K562 (cell line): Measurements from ENCODE around the gene HIVEP3. TPM values are rescaled to one million over a fixed set of nuclear protein-coding genes. Genes with fewer than 3 reads are reported as not detected.

Source experiments
- ARID2 ChIP-seq: fragments of 450-650 bp; IDR thresholded peaks from 2 replicates; pipeline ENCODE4 v1.6.1; 2017; ENCODE audit warnings: antibody characterized with exemption, mild to moderate bottlenecking
- CCAR2 ChIP-seq: fragments of 200-400 bp; formaldehyde crosslinking; IDR thresholded peaks from 2 replicates; pipeline ENCODE4 v1.6.1; 2017; ENCODE audit warnings: mild to moderate bottlenecking, low read depth, low read length
- CEBPZ ChIP-seq: fragments of 150-350 bp; IDR thresholded peaks from 2 replicates; pipeline ENCODE4 v1.6.1; 2014; ENCODE audit warnings: low read depth, mild to moderate bottlenecking, low read length, borderline replicate concordance
- DNMT1 ChIP-seq: fragments of 450-650 bp; IDR thresholded peaks from 2 replicates; pipeline ENCODE4 v1.6.1; 2016; ENCODE audit warnings: antibody characterized with exemption, mild to moderate bottlenecking
- E2F3 ChIP-seq: fragments of 250-450 bp; sonication (Bioruptor Pico); IDR thresholded peaks from 2 replicates; pipeline ENCODE4 v1.4.0; 2020; ENCODE audit warnings: mild to moderate bottlenecking
- E4F1 ChIP-seq: fragments of 250-450 bp; sonication (Bioruptor Pico); IDR thresholded peaks from 2 replicates; pipeline ENCODE4 v1.5.0; 2021; ENCODE audit warnings: mild to moderate bottlenecking, borderline replicate concordance
- HDAC2 ChIP-seq: fragments of 450-650 bp; IDR thresholded peaks from 2 replicates; pipeline ENCODE4 v1.6.1; 2016; ENCODE audit warnings: mild to moderate bottlenecking
- KDM1A ChIP-seq, 2 experiments: fragments of 450-650 bp; IDR thresholded peaks; 2 replicates each; pipeline ENCODE4 v1.6.1; 2016; ENCODE audit warnings: mild to moderate bottlenecking in 2 of 2
- LARP7 ChIP-seq: fragments of 450-650 bp; IDR thresholded peaks from 2 replicates; pipeline ENCODE4 v1.6.1; 2016
- LEF1 ChIP-seq: fragments of 450-650 bp; IDR thresholded peaks from 2 replicates; pipeline ENCODE4 v1.6.1; 2016; ENCODE audit warnings: mild to moderate bottlenecking
- PHB2 ChIP-seq: fragments of 450-650 bp; IDR thresholded peaks from 2 replicates; pipeline ENCODE4 v1.6.1; 2017; ENCODE audit warnings: low read depth
- PURB ChIP-seq: sonication (generic); formaldehyde crosslinking; IDR thresholded peaks from 2 replicates; pipeline ENCODE4 v1.9.0; 2021; ENCODE audit warnings: low read depth, mild to moderate bottlenecking, missing genetic modification reagents
- RBM25 ChIP-seq: fragments of 200-400 bp; formaldehyde crosslinking; IDR thresholded peaks from 2 replicates; pipeline ENCODE4 v1.6.1; 2018; ENCODE audit warnings: low read length, low read depth, moderate library complexity; ENCODE audit not compliant: severe bottlenecking
- TAF7 ChIP-seq: fragments of 450-650 bp; IDR thresholded peaks from 2 replicates; pipeline ENCODE4 v1.6.1; 2016; ENCODE audit warnings: missing genetic modification characterization, missing compliant biosample characterization
- TBP ChIP-seq: optimal IDR thresholded peaks from 2 replicates; pipeline ENCODE3; 2011; ENCODE audit warnings: low read depth, low read length, improper control_type of control experiment
- USF2 ChIP-seq: sonication (generic); formaldehyde crosslinking; IDR thresholded peaks from 2 replicates; pipeline ENCODE4 v1.5.0; 2020; ENCODE audit warnings: missing genetic modification reagents
- ZBTB5 ChIP-seq: fragments of 450-650 bp; IDR thresholded peaks from 2 replicates; pipeline ENCODE4 v1.6.1; 2017; ENCODE audit warnings: antibody characterized with exemption
- ZKSCAN8 ChIP-seq: fragments of 200-800 bp; sonication (Bioruptor generic); IDR thresholded peaks from 2 replicates; pipeline ENCODE4 v1.6.1; 2016; ENCODE audit warnings: missing genetic modification characterization, missing compliant biosample characterization
- ZNF668 ChIP-seq: fragments of 250-450 bp; sonication (Bioruptor Pico); IDR thresholded peaks from 2 replicates; pipeline ENCODE4 v1.8.0; 2022; ENCODE audit warnings: mild to moderate bottlenecking, inconsistent platforms
- ZNF830 ChIP-seq: fragments of 250-450 bp; sonication (Bioruptor Pico); IDR thresholded peaks from 2 replicates; pipeline ENCODE4 v1.5.0; 2021; ENCODE audit warnings: mild to moderate bottlenecking
- polyA plus RNA-seq, 8 experiments: library from polyadenylated mRNA; depleted of rRNA in 4 of 8; stranded (reverse) in 5 of 8; unstranded in 3 of 8; fragments of >200 nt; fragmentation: Nextera tagmentation in 2 of 8; fragmentation: Illumina TruSeq in 1 of 8; extraction: Ambion mirVana in 2 of 8; extraction: Trizol in 1 of 8; gene quantifications; 2 replicates each; pipeline versions ENCODE4 v1.2.1 to v1.2.3, GENCODE V29; 2011 to 2014; ENCODE audit warnings: inconsistent platforms in 1 of 8, missing spikeins in 1 of 8
- total RNA-seq, 7 experiments: library from RNA; depleted of rRNA in 6 of 7; stranded (reverse); fragments of >200 nt in 6 of 7; fragmentation: Illumina TruSeq in 2 of 7; extraction: Trizol in 2 of 7; gene quantifications; 2 replicates each; pipeline versions ENCODE4 v1.2.1 to v1.2.3, GENCODE V29; 2011 to 2021; ENCODE audit warnings: low replicate concordance in 1 of 7

The HIVEP3 gene
- total and polyA plus RNA-seq, 9 of the 15 experiments (the other 6 are each of a cell fraction or from before 2014, with no cell fraction given): 0.09 to 0.58 (median 0.34) TPM; not detected in 1

- TF ChIP-seq CEBPZ (no peak), LEF1 (no peak), ZBTB5 (no peak), TBP (no peak), LARP7 (no peak), ZNF830 (CRISPR knock-in tag) (no peak), RBM25 (peak; percentile 84), USF2 (no peak), E2F3 (CRISPR knock-in tag) (no peak), TAF7 (tag) (no peak), PURB (CRISPR knock-in tag) (no peak), ARID2 (no peak), KDM1A (IDR thresholded peaks at IDR 0.05) (peak in 1 of 2 experiments; percentile 53; a peak in 2 of 4 replicates), E4F1 (CRISPR knock-in tag) (no peak), DNMT1 (no peak), CCAR2 (no peak), HDAC2 (0 out of 2 replicates have a peak, but pooled peaks have one; percentile 20), PHB2 (no peak), ZKSCAN8 (no peak), ZNF668 (CRISPR knock-in tag) (no peak)
These were observed 29.0 kb downstream of the HIVEP3 start (continued) for GRCh38 chr1:41889506-41890414.
